Measurements from ENCODE around the gene CASP8AP2.

DNA sequence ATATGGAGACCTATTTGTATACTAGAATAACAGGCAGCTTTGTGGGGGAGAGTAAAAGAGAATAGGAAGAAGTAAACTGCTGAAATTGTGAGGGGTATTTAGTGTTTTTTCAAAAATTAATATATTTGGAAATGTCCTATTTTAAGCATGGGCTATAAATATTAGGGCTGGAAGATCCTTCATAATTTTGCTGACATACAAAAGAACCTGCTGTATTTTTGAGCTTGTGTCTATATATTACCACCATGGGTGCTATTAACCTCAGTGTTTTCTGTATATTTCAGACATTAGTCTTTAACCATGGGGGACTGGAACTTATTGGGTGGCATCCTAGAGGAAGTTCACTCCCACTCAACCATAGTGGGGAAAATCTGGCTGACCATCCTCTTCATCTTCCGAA is 64.5 kb downstream of the CASP8AP2 start, which contains the start of gene GJA10:
- TF ChIP-seq, protein P1, sequence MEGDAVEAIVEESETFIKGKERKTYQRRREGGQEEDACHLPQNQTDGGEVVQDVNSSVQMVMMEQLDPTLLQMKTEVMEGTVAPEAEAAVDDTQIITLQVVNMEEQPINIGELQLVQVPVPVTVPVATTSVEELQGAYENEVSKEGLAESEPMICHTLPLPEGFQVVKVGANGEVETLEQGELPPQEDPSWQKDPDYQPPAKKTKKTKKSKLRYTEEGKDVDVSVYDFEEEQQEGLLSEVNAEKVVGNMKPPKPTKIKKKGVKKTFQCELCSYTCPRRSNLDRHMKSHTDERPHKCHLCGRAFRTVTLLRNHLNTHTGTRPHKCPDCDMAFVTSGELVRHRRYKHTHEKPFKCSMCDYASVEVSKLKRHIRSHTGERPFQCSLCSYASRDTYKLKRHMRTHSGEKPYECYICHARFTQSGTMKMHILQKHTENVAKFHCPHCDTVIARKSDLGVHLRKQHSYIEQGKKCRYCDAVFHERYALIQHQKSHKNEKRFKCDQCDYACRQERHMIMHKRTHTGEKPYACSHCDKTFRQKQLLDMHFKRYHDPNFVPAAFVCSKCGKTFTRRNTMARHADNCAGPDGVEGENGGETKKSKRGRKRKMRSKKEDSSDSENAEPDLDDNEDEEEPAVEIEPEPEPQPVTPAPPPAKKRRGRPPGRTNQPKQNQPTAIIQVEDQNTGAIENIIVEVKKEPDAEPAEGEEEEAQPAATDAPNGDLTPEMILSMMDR (IDR thresholded peaks at IDR 0.05), result no peak
- TF ChIP-seq POLR2AphosphoS5 (IDR thresholded peaks at IDR 0.05) (no peak), POLR2A (IDR thresholded peaks at IDR 0.05; ENCODE audit: low read depth) (no peak), EP300 (IDR thresholded peaks at IDR 0.05) (no peak)

Data from esophagus muscularis mucosa (tissue), 4 donors.